GM23248 (cell line): ENCODE measurements around the gene LCT. TPM values are rescaled to one million over a fixed set of nuclear protein-coding genes. Genes with fewer than 3 reads are reported as not detected.

Source experiments
- DNase-seq: peaks from one replicate; pipeline ENCODE4 v3.0.0-alpha.2; 2015
- H2AFZ ChIP-seq: fragments of 200-600 bp; sonication (generic); 2 replicates; pipeline ENCODE4 v1.6.1; 2016; ENCODE audit warnings: antibody characterized with exemption
- H3F3A ChIP-seq: fragments of 200-600 bp; sonication (generic); 2 replicates; pipeline ENCODE4 v1.6.1; 2016; ENCODE audit warnings: mild to moderate bottlenecking, antibody characterized with exemption, mixed run types; ENCODE audit not compliant: insufficient read depth
- H3K27ac ChIP-seq: fragments of 200-600 bp; sonication (generic); 2 replicates; pipeline ENCODE4 v1.5.1; 2016; ENCODE audit warnings: mild to moderate bottlenecking
- H3K27me3 ChIP-seq: fragments of 200-600 bp; sonication (generic); replicated peaks from 2 replicates; pipeline ENCODE4 v1.6.1; 2016; ENCODE audit warnings: mild to moderate bottlenecking; ENCODE audit not compliant: insufficient read depth
- H3K36me3 ChIP-seq: fragments of 200-600 bp; sonication (generic); 2 replicates; pipeline ENCODE4 v1.6.1; 2016; ENCODE audit warnings: low read depth, mild to moderate bottlenecking
- H3K4me1 ChIP-seq: fragments of 200-600 bp; sonication (generic); 2 replicates; pipeline ENCODE4 v1.6.1; 2016; ENCODE audit warnings: mild to moderate bottlenecking; ENCODE audit not compliant: insufficient read depth
- H3K4me2 ChIP-seq: fragments of 200-600 bp; sonication (generic); one replicate; pipeline ENCODE4 v1.6.1; 2016; ENCODE audit warnings: mild to moderate bottlenecking; ENCODE audit not compliant: unreplicated experiment
- H3K4me3 ChIP-seq: fragments of 200-600 bp; sonication (generic); 2 replicates; pipeline ENCODE4 v1.5.1; 2016; ENCODE audit warnings: mild to moderate bottlenecking
- H3K79me2 ChIP-seq: fragments of 200-600 bp; sonication (generic); 2 replicates; pipeline ENCODE4 v1.6.1; 2016; ENCODE audit warnings: mild to moderate bottlenecking; ENCODE audit not compliant: insufficient read depth
- H3K9ac ChIP-seq: fragments of 200-600 bp; sonication (generic); 2 replicates; pipeline ENCODE4 v1.6.1; 2016; ENCODE audit warnings: mild to moderate bottlenecking
- H3K9me2 ChIP-seq: fragments of 200-600 bp; sonication (generic); 2 replicates; pipeline ENCODE4 v1.6.1; 2016; ENCODE audit warnings: mixed run types, mild to moderate bottlenecking, moderate library complexity; ENCODE audit not compliant: insufficient read depth
- H3K9me3 ChIP-seq: fragments of 200-600 bp; sonication (generic); one replicate; pipeline ENCODE4 v1.6.1; 2017; ENCODE audit warnings: low read depth
- H4K20me1 ChIP-seq: fragments of 200-600 bp; sonication (generic); 2 replicates; pipeline ENCODE4 v1.6.0; 2016; ENCODE audit not compliant: insufficient read depth
- EZH2 ChIP-seq: fragments of 200-600 bp; sonication (generic); IDR thresholded peaks from 2 replicates; pipeline ENCODE4 v1.6.1; 2018; ENCODE audit warnings: antibody characterized with exemption, mild to moderate bottlenecking; ENCODE audit not compliant: insufficient read depth, poor library complexity, severe bottlenecking
- EZH2phosphoT487 ChIP-seq: fragments of 200-600 bp; sonication (generic); IDR thresholded peaks from 2 replicates; pipeline ENCODE4 v1.6.1; 2018; ENCODE audit warnings: antibody characterized with exemption, moderate library complexity, mild to moderate bottlenecking, low read depth; ENCODE audit not compliant: insufficient read depth
- WGBS, 2 experiments: methylation state at CpG; one replicate each; pipeline ENCODE4 v1.1.6; 2015 to 2017; ENCODE audit warnings: low lambda C conversion rate in 2 of 2, low coverage in 1 of 2; ENCODE audit errors: missing lambda C conversion rate in 2 of 2; 5-methylcytosine and 5-hydroxymethylcytosine counted together
- in situ Hi-C: fragments of 300-500 bp; cut with MboI; formaldehyde crosslinking; loops from 2 replicates; pipeline ENCODE4 v1.15.0; 2020
- polyA plus RNA-seq: library from polyadenylated mRNA; unstranded; fragments of >200 nt; fragmentation: Nextera tagmentation; extraction: Ambion mirVana; gene quantifications from 2 replicates; pipeline ENCODE4 v1.2.1, GENCODE V29; 2016
- small RNA-seq: library from RNA; depleted of rRNA; stranded (forward); fragments of <200 nt; gene quantifications from one replicate; pipeline ENCODE3, GENCODE V24; 2014; ENCODE audit warnings: low read depth, low replicate concordance
- total RNA-seq: library from RNA; depleted of rRNA; stranded (reverse); fragments of >200 nt; shearing (Covaris generic); gene quantifications from 2 replicates; pipeline ENCODE4 v1.2.3, GENCODE V29; 2014; rRNA removed

LCT gene
- total and polyA plus RNA-seq, 2 experiments from 2014 or later: under 0.01 TPM; not detected in 1

- TF ChIP-seq EZH2phosphoT487 (no peak), EZH2 (no peak)
- no peaks in the 10 kb centered on the region for H3K9me3 ChIP-seq
- in situ Hi-C loops: no loop called here
- no peaks in the 10 kb centered on the region for H3K9me2 ChIP-seq
- peaks cover 33% of the 10 kb centered on the region for H3K4me1 ChIP-seq
- peak overlapping the region; percentile 97 for H3K4me2 ChIP-seq
- H3K4me3 ChIP-seq: peak overlapping the region; percentile 92
- peak overlapping the region; percentile 61 for H2AFZ ChIP-seq
- H3F3A ChIP-seq: peaks cover 32% of the 10 kb centered on the region
- 0 to 2% methylated on average over 34 of the region's 34 CpGs for WGBS, 2 experiments
- peak overlapping the region; percentile 90 for H3K27ac ChIP-seq
- peaks cover 13% of the 10 kb centered on the region; the same call in 1 of the 2 replicates for H4K20me1 ChIP-seq
- H3K79me2 ChIP-seq: peaks cover 54% of the 10 kb centered on the region
- peak overlapping the region; percentile 98 for H3K9ac ChIP-seq
- H3K27me3 ChIP-seq: no peaks in the 10 kb centered on the region
- H3K36me3 ChIP-seq: no peaks in the 10 kb centered on the region; the same call in 1 of the 2 replicates
- DNase-seq: peak; percentile 81
Measured at GRCh38 chr2:135742325-135742757, 94.6 kb downstream of the LCT start.

- TF ChIP-seq EZH2phosphoT487 (no peak), EZH2 (no peak)
- DNase-seq: peak; percentile 99
- peak within 1 kb of the TSS; percentile 92 for H3K4me3 ChIP-seq
- peaks cover 30% of the 10 kb centered on the region for H3F3A ChIP-seq
- no peaks in the 10 kb centered on the region for H3K27me3 ChIP-seq
- H2AFZ ChIP-seq: peak within 1 kb of the TSS; percentile 95
- H3K9ac ChIP-seq: peak within 1 kb of the TSS; percentile 98
- peak within 1 kb of the TSS; percentile 97 for H3K4me2 ChIP-seq
- H3K79me2 ChIP-seq: peaks cover 48% of the 10 kb centered on the region
- WGBS, 2 experiments: 1% methylated on average over 65 to 74 of the region's 93 CpGs
- in situ Hi-C loops: no loop called here
- H3K9me2 ChIP-seq: no peaks in the 10 kb centered on the region
- H3K36me3 ChIP-seq: no peaks in the 10 kb centered on the region
- H3K27ac ChIP-seq: peak within 1 kb of the TSS; percentile 90
- H4K20me1 ChIP-seq: peaks cover 13% of the 10 kb centered on the region; the same call in 1 of the 2 replicates
- H3K4me1 ChIP-seq: peaks cover 33% of the 10 kb centered on the region
- H3K9me3 ChIP-seq: no peaks in the 10 kb centered on the region
Measured at GRCh38 chr2:135741395-135742324, 95.3 kb downstream of the LCT start, which contains the start of gene UBXN4. TSS of gene UBXN4 (plus strand) at chr2:135741855. CDS start at chr2:135741930, 75 bp downstream.

- no peaks in the 10 kb centered on the region for H3K9me2 ChIP-seq
- peaks cover 28% of the 10 kb centered on the region for H3K4me1 ChIP-seq
- no peaks in the 10 kb centered on the region for H3K9me3 ChIP-seq
- H3K79me2 ChIP-seq: peaks cover 41% of the 10 kb centered on the region
- H3K9ac ChIP-seq: no peak overlapping the region
- TF ChIP-seq EZH2phosphoT487 (no peak), EZH2 (no peak)
- no peak overlapping the region for H3K27ac ChIP-seq
- in situ Hi-C loops: no loop called here
- 77 to 80% methylated on average over 11 of the region's 11 CpGs for WGBS, 2 experiments
- no peak for DNase-seq
- no peak overlapping the region for H3K4me2 ChIP-seq
- peak overlapping the region; percentile 95 for H2AFZ ChIP-seq
- H3K27me3 ChIP-seq: no peaks in the 10 kb centered on the region
- H4K20me1 ChIP-seq: peaks cover 10% of the 10 kb centered on the region; the same call in 1 of the 2 replicates
- H3K36me3 ChIP-seq: no peaks in the 10 kb centered on the region
- H3K4me3 ChIP-seq: no peak overlapping the region
- peaks cover 24% of the 10 kb centered on the region for H3F3A ChIP-seq
Measured at GRCh38 chr2:135741043-135741394, 96.0 kb downstream of the LCT start.

GRCh38 chr2:135740206-135740605 is 96.8 kb downstream of the LCT start:
- Histone ChIP-seq H3K9ac (no peak overlapping the region), H3K9me3 (no peaks in the 10 kb centered on the region), H2AFZ (peak overlapping the region; percentile 95), H3K4me3 (no peak overlapping the region), H3K36me3 (no peaks in the 10 kb centered on the region), H3F3A (peaks cover 16% of the 10 kb centered on the region), H3K27ac (no peak overlapping the region), H3K79me2 (peaks cover 34% of the 10 kb centered on the region), H3K27me3 (no peaks in the 10 kb centered on the region), H4K20me1 (0 out of 2 replicates have a peak, but pooled peaks cover 6% of the 10 kb centered on the region), H3K9me2 (no peaks in the 10 kb centered on the region), H3K4me1 (peaks cover 20% of the 10 kb centered on the region), H3K4me2 (no peak overlapping the region)
- 91 to 97% methylated on average over 3 of the region's 3 CpGs for WGBS, 2 experiments
- in situ Hi-C loops: no loop called here
- DNase-seq: no peak
- no peak for TF ChIP-seq EZH2
- no peak for TF ChIP-seq EZH2phosphoT487

Small RNAs within 50 kb of the gene (small RNA-seq; reads per million reads assigned to genes)
- gene RF00019: not detected

Other genes with a start within 250 kb of the LCT start
- gene UBXN4, start 95.3 kb downstream of the LCT start, total RNA-seq: 60.4 and 69.7 TPM in 2 replicates
- gene UBXN4, start 95.3 kb downstream of the LCT start, polyA plus RNA-seq: 179 and 193 TPM in 2 replicates
- 13.7 and 16.4 TPM in 2 replicates for gene MCM6, start 39.3 kb upstream of the LCT start, total RNA-seq
- 21.4 and 22.3 TPM in 2 replicates for gene MCM6, start 39.3 kb upstream of the LCT start, polyA plus RNA-seq
- 121 and 144 TPM in 2 replicates for gene DARS1, start 148.4 kb upstream of the LCT start, total RNA-seq
- gene DARS1, start 148.4 kb upstream of the LCT start, polyA plus RNA-seq: 109 and 111 TPM in 2 replicates